GM13976 (cell line): ENCODE results near the gene SULT1C3.

Experiments used
- DNase-seq: peaks from one replicate; pipeline ENCODE4 v3.0.0; 2012; ENCODE audit warnings: low spot score
- in situ Hi-C: fragments of 300-500 bp; cut with MboI; formaldehyde crosslinking; loops from one replicate; pipeline ENCODE4 v1.12.0; 2022; ENCODE audit warnings: low sequenced_read_pairs, mixed read lengths, inconsistent platforms; ENCODE audit not compliant: unreplicated experiment
- TF ChIP-seq, protein P1 (sequence below): IDR thresholded peaks from 2 replicates; pipeline ENCODE4 v1.5.1; 2012; ENCODE audit warnings: borderline replicate concordance, mild to moderate bottlenecking; ENCODE audit not compliant: insufficient read depth; ENCODE audit errors: extremely low read depth, missing control alignments, control extremely low read depth

The SULT1C3 gene

DNA sequence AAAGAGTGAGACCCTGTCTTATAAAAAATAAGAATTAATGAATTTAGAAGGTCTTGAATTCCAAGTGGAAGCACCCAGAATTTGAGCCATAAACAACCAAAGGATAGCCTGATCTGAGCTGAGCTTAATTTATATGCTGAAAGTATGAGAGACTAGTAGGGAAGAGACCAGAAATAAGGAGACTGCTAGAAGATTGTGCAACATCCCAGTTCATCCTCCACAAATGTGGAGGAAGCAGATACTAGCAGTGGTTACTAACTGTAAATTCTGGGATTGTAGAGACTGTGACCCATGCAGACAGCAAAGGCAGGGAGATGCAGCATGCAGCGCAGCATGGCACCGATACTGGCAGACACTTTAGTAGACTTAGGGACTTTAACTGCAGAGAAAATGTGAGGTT lies 47.4 kb downstream of the SULT1C3 start:
- in situ Hi-C loops: no loop called here
- TF ChIP-seq, protein P1, sequence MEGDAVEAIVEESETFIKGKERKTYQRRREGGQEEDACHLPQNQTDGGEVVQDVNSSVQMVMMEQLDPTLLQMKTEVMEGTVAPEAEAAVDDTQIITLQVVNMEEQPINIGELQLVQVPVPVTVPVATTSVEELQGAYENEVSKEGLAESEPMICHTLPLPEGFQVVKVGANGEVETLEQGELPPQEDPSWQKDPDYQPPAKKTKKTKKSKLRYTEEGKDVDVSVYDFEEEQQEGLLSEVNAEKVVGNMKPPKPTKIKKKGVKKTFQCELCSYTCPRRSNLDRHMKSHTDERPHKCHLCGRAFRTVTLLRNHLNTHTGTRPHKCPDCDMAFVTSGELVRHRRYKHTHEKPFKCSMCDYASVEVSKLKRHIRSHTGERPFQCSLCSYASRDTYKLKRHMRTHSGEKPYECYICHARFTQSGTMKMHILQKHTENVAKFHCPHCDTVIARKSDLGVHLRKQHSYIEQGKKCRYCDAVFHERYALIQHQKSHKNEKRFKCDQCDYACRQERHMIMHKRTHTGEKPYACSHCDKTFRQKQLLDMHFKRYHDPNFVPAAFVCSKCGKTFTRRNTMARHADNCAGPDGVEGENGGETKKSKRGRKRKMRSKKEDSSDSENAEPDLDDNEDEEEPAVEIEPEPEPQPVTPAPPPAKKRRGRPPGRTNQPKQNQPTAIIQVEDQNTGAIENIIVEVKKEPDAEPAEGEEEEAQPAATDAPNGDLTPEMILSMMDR: no peak
- DNase-seq: no peak

GRCh38 chr2:108288534-108289106 lies 48.9 kb downstream of the SULT1C3 start, which contains the start of gene SULT1C2:
Gene SULT1C2 (plus strand): TSS chr2:108288895. CDS start chr2:108293668, 4,773 bp downstream.
- in situ Hi-C loops: no loop called here
- TF ChIP-seq, protein P1: no peak

DNA sequence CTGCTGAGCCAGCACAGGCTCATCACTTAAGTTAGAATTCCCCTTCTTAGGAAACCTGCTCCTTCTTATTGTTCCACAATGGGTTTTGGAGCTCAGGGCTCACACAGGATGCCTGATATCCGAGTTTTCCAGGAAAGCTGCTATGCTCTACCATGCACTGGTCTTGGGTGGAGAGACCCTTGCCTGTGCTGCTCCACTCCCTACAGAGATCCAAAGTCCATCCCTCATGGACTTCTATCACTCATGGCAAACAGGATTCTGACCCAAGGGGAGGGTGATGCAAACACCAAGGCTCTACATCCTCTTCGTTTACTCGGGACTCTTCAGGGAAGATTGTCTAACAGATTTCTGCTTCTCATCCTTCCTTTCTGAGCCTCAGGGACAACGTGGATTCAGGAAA lies 54.1 kb downstream of the SULT1C3 start:
- DNase-seq: no peak
- TF ChIP-seq, protein P1: no peak
- in situ Hi-C loops: no loop called here

More at GRCh38 chr2:108288534-108289106, 48.9 kb downstream of the SULT1C3 start, which contains the start of gene SULT1C2:
- DNase-seq: no peak

- DNase-seq: no peak
- in situ Hi-C loops: no loop called here
- TF ChIP-seq, protein P1: no peak
Observed at GRCh38 chr2:108297436-108298141, 57.8 kb downstream of the SULT1C3 start.

GRCh38 chr2:108301558-108301957 lies 61.8 kb downstream of the SULT1C3 start:
- in situ Hi-C loops: no loop called here
- no peak for DNase-seq
- TF ChIP-seq, protein P1: no peak

GRCh38 chr2:108304975-108305374 lies 65.2 kb downstream of the SULT1C3 start:
- in situ Hi-C loops: no loop called here
- TF ChIP-seq, protein P1: no peak
- DNase-seq: peak; percentile 45

- in situ Hi-C loops: no loop called here
- DNase-seq: no peak
Observed at GRCh38 chr2:108305901-108306300, 66.1 kb downstream of the SULT1C3 start.

More at GRCh38 chr2:108305901-108306300, 66.1 kb downstream of the SULT1C3 start:
- TF ChIP-seq, protein P1: no peak
